EH (cell line): Measurements from ENCODE around the gene POLR3GL.
A peak's percentile ranks its signal among the peaks of the same experiment; 100 is the strongest.
"Not testable (repeated sequence)": the region's sequence is repeated elsewhere in the genome, so short reads cannot be mapped to it uniquely, and the experiment has no call there.

ENCODE experiments used
- DNase-seq: peaks from one replicate; pipeline ENCODE4 v3.0.0-alpha.2; 2015; ENCODE audit warnings: low read depth

Gene POLR3GL

DNA sequence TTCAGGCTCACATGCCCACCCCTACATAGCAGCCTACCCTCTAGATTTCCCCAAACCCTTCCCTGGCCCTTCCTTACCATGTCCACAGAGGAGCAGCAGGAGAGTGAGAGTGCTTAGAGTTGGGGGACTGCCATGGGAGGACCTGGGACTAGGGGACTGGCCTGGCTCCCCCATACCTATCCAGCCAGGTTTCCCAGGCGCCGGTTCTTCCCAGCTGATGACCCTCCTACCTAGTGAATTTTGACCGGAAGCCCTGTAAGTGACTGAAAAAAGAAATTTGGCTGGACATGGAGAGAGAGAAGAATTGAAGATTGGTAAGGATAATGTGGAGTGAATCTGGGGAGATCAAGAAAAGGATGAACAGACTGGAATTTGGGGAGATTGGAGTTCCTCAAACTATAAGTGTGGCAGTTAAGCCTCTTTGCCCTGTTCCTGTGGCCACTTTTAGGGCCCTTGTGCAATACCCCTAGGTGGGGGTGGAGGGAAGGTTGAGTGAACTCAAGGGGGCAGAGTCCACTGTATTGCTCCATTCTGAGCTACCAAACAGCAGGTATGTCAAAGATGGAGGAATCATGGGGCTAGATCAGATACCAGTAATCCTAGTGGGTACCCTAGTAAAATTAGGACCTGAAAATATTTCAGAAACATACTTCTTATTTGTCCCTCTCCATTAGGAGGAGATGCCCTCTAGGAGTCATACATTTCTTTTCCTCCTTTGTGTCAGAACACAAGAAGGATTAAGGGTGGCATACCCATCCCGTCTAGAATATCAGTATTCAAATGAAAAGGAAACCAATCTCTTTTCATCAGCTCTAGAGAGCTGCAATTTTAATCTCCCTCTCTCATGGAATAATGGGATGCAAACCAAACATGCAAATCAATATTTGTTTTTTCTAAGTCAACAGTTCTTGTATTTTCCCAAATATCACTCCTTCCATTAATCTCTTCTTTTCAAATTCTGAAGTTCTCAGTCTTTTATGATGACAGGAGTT, 55.9 kb downstream of the POLR3GL start:
- no peak for DNase-seq

DNA sequence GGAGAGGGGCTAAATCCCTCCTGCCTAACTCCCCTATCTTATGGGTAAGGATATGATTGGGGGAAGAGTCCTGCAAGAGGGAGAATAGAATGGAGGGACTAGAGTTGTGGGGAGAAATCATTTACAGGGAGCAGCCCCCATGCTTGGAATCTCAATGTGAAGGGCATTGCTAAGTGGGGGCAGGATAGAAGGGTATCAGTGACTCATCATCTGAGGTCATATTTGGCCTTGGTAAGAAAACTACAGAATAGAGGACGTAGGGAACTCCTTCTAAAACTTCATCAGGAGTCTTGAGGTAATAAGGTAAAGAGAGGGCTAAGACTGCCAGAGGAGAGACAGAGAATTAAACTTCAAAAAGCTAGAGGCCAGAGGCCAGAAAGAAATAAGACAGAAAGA, 56.6 kb downstream of the POLR3GL start:
- peak; percentile 3 for DNase-seq

DNA sequence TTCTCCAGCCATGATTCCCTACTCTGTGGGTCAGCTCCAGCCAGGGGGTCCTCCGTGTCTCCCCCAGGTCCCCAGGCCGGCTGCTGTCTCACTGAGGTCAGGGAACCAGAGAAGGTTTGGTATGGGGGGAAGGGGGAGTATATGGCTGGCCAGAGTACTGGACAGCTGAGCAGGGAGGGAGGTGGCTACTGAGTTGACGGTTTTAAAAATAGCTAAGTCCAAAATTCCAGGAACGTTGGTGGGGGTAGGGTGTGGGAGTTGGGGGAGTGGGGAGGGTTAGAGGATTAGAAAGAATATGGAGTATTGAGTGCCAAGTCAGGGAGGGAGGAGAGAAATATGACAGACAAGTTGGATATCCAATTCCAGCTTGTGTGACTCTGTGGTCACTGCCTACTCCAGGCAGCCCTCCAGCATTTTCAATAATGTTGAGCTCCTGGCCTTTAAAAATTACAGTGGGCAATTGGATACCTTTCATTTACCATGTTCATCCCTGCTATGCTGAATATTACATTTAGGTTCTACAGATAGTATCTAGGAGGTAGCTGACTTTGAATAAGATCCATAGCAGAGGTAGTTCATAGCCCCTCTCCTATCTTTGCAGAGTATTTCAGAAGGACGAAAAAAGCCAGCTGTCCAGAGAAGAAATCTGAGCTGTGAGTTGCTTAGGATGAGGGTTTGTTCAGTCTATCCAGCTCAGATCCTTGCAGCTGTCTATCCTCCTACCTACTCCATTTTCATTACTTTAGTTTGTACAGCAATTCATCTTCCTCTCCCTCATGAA, 57.3 kb downstream of the POLR3GL start, which contains the start of gene HJV:
HJV (minus strand) TSS at position 114 of the 781 bp plus-strand sequence. CDS start 1,504 bp downstream, outside the sequence.
- peak; percentile 15 for DNase-seq

DNA sequence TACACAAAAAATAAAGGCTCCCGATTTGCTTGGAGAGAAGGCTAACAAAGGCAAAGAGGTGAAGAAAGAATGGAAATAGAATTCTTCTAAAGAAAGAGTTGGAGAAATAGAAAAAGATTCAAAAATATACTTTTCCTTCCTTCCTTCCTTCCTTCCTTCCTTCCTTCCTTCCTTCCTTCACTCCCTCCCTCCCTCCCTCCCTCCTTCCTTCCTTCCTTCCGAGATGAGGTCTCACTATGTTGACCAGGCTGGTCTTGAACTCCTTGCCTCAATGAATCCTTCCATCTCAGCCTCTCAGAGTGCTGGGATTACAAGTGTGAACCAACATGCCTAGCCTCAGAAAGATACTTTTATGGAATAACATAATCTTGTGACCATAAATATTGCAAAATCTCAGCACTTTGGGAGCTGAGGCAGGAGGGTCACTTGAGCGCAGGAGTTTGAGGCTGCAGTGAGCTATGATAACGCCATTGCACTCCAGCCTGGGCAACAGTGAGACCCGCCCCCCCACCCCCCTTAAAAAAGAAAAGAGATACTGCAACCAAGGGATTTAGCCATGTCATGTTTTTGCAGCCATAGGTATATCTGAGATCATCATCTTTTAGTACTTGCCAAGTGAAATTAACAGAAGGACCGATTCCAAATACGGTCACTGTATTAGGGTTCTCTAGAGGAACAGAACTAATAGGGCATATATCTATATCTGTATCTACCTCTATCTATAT, 58.1 kb downstream of the POLR3GL start:
- DNase-seq = no peak

DNA sequence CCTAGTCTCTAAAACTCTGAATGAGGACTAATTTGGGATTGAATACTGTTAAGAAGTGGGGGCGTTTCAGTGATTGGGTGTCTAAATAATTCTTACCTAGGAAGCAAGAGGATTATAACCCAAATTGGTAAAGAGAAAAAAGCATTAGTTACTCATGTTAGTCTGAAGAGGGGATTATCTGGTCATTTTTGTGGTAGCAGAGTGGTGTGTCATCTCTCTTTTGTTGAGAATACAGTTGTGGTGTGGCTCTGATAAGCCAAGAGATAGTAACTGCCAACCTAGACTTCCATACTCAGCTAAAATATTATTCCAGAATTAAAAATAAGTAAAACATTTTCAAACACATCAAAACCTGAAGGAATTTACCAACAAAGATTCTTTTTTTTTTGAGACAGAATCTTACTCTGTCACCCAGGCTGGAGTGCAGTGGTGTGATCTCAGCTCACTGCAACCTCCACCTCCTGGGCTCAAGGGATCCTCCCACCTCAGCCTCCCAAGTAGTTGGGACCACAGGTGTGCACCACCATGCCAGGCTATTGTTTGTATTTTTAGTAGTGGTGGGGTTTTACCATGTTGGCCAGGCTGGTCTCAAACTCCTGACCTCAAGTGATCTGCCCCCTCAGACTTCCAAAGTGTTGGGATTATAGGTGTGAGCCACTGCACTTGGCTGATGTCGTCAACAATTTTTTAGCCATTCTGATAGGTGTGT, 61.5 kb downstream of the POLR3GL start:
- DNase-seq = not testable (repeated sequence)

DNA sequence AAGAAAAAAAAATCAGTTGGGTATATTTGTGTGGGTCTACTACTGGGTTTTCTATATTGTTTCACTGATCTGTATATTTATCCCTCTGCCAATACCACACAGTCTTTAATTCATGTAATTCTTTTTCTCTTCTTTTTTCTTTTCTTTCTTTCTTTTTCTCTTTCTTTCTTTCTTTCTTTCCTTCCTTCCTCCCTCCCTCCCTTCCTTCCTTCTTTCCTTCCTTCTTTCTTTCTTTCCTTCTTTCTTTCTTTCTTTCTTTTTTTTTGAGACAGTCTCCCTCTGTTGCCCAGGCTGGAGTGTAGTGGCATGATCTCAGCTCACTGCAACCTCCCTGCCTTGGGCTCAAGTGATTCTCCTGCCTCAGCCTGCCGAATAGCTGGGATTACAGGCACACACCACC, 62.2 kb downstream of the POLR3GL start:
- not testable (repeated sequence) for DNase-seq
